Hematopoietic multipotent progenitor cell treated with erythropoietin and hydrocortisone succinate and interleukin-3 and kit ligand, for 17 days (in vitro differentiated cells): ENCODE results near the gene IWS1.
"Not testable (repeated sequence)": the region's sequence is repeated elsewhere in the genome, so short reads cannot be mapped to it uniquely, and the experiment has no call there.

Experiments used
- DNase-seq: peaks from one replicate; pipeline ENCODE4 v3.0.0-alpha.2; 2015; ENCODE audit warnings: low spot score

The IWS1 gene

GRCh38 chr2:127560931-127561280 lies 34.6 kb upstream of the IWS1 start:
- no peak for DNase-seq

GRCh38 chr2:127560201-127560930 lies 34.1 kb upstream of the IWS1 start:
- DNase-seq = no peak

DNA sequence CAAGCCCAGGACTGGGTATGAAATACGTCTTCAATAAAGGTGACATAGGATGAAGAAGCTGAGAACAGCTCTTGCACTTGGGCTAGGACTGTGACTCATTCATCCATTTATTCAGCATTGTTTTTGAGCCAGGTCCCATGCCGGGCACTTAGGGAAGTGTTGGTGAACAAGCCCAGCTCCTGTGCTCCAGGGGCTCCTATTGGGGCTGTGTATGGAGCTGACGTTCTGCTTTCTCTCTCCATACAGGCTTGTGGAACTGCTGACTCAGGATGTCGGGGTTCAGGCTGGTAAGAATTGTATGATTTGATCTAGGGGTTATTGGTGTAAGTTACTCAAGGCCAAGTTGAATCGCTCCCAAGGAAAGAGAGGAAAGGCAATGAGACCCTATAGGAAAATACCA lies 33.2 kb upstream of the IWS1 start:
- DNase-seq = no peak

DNA sequence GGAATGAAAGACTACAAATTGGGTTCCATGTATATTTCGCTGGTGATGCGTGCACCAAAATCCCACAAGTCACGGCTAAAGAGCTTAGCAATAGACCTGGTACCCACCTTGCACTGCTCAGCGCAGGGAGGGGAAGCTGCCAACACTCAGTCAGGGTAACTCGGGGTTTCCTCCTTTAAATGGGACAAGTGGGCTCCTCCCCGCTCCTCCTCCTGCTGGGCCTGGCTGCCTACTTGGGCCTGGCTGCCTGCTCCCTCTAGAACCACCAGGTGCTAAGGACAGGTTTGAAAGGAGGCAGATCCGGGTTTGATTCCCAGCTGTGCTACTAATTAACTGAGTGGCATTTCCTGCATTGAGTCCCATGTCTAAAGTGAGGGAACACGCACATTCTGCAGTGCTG lies 32.6 kb upstream of the IWS1 start:
- DNase-seq = no peak

GRCh38 chr2:127552846-127553245 lies 26.6 kb upstream of the IWS1 start:
- DNase-seq = no peak

DNA sequence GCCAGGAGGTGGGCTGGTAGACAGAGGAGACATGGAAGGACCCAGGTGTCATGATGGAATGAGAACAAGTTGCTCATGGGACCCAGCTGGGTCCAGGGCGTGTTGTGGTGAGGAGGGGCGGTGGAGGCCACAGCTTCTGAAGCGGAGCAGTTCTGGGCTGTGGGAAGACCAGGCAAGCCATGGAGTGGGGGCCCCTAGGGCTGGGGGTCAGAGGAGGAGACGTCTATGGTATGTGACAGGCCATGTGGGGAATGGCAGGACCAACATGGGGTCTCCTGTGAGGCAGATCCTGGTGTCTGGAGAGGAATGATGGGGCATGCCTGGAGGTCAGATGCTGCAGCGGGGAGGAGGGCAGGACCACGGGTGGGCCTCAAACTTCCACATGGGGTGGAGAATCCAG lies 26.0 kb upstream of the IWS1 start:
- DNase-seq = no peak

DNA sequence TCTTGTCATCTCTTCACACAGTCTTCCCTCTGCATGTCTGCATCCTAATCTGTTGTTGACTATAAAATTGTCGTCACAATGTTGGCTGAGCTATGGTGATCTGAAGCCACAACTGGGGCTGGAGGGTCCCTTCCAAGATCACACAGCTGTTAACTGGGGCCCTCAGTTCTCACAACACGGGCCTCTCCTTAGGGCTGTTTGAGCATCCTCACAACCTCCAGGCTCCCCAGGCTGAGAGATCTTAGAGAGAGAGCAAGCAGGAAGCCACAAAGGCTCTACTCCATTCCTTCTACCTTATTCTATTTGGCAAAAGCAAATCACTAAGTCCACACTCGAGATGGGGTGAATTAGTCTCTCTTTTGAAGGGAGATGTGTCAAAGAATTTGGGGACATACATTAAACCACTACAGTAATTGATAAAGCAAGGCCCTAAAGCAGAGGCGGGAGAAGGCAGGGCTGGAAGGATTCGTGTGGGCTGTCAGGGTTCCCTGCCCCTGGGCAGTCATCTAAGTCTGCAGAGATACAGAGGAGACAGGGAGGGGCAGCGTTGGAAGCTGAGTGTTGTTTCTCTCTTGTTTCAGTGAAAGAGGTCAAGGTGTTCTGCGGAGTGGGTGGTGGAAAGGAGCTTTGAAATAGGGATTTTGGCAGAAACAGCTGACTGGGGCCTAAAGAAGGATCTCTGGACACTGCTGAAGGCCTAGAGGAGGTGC lies 25.1 kb upstream of the IWS1 start:
- DNase-seq = no peak

DNA sequence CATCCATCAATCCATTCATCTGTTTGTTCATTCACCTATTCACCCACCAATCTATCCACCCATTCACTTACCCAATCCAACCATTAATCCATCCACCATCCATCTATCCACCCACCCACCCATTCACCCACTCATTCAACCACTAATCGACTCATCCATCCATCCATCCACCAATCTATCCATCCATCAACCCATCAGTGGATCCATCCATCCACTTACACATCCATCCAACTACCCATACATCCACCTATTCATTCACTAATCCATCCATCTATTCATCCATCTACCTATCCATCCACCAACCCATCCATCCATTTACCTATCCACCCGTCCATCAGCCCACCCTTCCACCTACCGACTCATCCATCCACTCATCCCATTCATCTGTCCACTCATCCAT lies 20.5 kb upstream of the IWS1 start:
- no peak for DNase-seq

DNA sequence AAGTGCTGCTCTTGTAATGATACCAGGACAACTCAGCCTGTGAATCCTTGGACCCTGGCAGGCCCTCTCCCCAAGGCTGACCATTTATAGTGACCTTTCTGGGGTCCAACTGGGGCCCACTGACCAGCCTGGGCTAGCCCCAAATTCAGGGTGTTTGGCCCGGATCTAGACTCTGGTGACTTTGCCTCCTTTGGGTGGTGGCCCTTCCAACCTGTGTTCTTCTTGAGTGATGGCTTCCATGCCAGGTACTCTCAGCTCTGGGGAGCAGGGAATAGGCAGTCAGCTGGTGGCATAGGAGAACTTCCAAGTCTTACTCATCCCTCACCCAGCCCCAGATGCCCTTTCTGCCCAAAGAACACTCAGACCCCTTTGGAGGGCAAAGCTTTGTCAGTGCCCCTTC lies 19.5 kb upstream of the IWS1 start:
- DNase-seq = no peak

DNA sequence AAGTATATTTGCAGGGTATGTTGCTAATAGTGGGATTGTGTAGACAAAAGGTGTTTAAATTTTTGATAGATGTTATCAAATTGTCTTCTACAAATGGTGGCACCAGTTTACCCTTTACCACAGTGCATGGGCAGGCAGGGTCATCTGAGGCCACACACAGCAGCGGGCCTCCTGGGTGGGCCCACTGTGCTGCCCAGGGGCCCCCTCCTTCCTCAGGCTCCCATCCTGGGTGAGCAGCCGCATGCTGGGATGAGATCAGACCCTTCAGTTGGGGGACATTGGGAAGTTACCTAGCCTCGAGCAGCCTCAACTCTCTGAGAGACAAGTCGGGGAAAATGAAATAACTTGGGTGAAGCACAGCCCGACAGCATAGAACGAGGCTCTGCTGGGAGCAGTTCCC lies 18.9 kb upstream of the IWS1 start:
- DNase-seq = no peak

GRCh38 chr2:127543013-127543501 lies 16.8 kb upstream of the IWS1 start:
- not testable (repeated sequence) for DNase-seq

DNA sequence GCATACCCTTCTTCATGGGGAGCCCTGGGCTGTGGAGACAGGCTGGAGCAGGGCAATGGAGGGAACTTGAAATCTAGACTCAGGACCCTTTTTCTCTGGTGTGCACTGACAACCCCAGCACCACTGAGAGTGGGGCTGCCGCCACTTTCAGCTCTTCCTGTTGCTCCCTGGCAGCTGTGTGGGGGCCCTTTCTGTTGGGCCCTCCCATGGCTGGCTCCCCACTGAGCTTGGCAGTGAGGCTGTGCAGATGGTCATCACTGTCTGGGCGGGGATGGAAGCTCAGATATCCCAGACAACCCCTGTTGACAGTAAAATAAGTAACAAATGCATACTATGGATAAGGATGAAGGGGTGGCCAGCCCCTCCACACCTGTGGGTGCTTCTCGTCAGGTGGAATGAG lies 15.9 kb upstream of the IWS1 start:
- no peak for DNase-seq

GRCh38 chr2:127541809-127542208 lies 15.5 kb upstream of the IWS1 start:
- no peak for DNase-seq

DNA sequence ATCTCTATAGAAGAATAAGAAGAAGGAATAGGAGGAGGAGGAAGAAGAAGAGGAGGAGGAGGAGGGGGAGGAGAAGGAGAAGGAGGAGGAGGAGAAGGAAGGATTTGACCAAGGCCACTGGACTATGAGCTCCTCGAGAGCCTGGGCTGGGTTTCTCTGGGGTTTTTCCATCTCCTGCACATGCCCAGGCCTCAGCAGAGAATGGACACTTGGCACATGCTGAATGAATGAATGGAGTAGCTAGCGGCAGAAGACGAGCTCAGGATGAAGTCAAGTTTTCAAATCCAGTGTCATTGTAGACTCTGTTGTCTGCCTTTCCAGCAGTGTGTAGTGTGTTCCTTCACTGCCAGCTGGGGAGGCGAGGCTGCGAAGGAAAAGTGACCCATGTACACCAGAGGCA lies 11.4 kb upstream of the IWS1 start:
- no peak for DNase-seq

GRCh38 chr2:127536707-127537541 lies 10.6 kb upstream of the IWS1 start:
- DNase-seq = no peak

DNA sequence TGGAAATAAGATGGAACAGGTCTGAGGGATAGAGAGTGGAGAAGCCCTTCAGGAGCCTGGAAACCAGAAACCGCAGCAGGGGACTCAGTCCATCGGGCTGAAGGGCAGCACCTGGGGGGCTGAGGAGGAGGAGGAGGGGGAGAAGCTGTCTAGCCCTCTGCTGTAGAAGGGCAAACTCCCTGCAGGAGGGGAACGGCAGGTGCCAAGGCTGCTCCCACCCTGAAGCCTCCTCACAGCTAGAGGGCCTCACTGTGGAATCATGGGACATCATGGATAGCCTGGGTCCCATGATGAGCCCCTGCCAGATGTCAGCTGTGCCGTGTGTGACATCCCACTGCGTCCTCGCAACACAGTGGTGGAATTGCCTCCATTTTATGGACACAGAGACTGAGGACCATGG lies 9.6 kb upstream of the IWS1 start:
- DNase-seq = no peak

DNA sequence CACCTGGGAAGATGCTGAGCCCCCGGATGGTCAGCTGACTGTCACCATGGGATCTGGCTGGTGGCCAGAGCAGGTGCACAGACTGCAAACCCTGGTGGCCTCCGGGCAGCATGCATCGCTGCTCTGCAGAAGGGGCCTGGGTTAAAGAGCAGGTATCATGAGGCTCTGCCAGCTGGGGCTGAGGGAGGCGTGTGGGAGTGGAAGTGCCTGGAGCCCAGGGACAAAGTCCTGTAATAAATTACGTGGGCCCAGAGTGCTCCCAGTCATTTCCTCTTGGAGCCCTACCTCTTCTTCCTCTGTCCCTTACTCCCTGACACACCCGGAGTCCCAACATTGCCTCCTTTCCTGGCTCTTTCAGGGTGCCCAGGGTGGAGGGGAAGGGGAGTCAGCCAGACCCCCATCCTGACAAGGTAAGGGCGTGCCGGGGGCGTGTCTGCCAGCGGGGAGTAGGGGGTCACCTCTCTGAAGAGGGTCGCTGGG lies 9.2 kb upstream of the IWS1 start, which contains the start of gene MYO7B:
TSS of gene MYO7B (plus strand) at position 262 of the 480 bp plus-strand sequence. CDS start 24,040 bp downstream, outside the sequence.
- DNase-seq = no peak

DNA sequence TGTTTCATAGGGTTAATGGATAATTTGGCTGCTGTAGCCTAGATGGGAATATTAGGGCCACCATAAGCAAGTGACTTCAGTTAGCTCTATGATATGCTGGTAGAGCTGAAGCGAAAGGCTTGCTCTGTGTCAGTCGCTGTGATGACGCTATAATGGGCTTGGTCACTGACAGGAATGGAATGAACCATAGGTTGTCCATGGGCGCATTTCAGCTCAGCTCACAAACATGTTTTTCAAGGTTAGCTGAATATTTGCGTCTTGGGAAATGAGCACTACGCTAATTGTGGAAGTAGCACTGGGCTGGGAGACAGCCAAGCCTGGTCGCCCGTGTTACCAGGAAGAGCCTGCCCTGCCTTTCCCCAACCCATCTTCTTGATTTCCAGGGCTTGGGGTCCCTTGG lies 6.0 kb upstream of the IWS1 start:
- DNase-seq = no peak

DNA sequence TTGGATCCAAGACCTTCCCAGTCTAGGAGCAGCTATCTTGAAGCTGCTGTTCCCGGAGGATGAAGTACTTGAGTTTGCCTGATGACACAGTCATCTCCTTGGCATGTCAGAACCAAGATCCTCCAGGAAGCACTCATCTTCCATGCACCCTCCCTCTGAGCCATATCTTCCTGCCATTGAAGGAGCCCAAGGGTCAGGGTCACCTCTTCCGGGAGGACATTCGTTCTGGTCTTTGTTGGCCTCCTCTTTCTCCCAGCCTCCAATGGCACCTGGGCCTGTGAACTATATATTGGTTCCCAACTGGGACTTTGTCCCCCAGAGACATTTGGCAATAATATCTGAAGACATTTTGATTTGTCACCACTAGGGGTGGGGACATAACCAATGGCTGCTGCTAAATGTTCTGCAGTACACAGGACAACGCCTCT lies 4.9 kb upstream of the IWS1 start:
- DNase-seq = no peak

DNA sequence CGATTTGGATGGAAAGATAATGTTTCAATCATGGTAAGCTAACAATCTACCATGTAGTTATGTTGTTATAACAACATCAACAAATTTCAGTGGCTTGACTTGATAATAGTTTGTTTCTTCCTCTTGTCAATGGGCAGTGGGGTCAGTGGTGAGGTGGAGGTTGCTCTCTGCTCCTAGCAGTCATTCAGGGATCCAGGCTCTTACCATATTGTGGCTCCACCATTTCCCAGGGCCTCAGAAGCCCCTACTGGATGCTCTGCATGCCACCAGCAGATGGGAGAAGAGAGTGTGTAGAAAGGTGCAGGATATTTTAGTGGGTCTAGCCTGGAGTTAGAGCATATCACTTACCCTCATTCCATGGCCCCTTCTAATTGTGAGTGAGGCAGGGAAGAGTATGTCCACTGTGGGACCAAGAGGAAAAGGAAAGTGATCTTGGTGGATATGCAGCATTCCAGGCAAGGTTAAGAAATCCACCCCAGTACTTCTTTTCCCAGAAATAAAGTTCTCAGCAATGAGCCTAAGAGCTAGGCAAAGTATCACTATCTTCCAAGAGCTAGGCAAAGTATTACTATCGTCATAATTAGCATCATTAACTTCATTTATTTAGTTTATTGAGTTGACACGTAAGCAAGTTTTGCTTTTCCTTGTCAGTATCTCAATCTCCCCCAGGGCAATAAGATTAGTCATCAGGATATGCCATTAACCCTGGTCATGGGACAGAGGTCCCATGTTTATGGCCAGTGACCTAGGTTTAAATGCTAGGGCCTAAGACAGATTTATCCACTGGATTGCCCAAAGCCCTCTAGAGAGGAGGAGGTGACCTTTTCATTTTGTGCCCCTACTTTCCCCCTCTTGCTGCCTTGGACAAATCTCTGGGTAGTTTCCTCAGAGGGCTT lies 4.2 kb upstream of the IWS1 start:
- DNase-seq = no peak

- DNase-seq = not testable (repeated sequence)
Measured at GRCh38 chr2:127529416-127529815, 3.1 kb upstream of the IWS1 start.

DNA sequence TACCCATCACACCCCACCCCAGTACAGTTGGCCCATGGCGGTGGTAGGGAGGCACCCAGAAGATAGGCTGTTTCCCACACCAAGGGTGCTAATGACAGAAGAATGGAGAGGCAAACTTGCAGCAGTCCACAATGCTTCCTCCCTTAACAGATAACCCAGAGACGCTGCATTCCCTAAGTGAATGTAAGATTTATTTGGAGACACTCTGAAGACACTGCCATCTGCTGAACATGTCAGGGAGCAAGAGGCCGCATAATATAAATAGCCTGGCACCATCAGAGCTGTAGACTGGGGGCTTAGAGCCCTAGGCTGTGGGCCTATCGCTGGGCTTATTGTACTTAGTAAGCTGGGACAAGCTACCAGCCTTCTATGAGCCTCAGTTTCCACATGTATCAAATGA lies 2.2 kb upstream of the IWS1 start:
- DNase-seq = no peak
